Inferior parietal cortex (tissue), 1 donor: ENCODE data around the gene OR5AP2.
"Not testable (repeated sequence)": the region's sequence is repeated elsewhere in the genome, so short reads cannot be mapped to it uniquely, and the experiment has no call there.

Experiments used
- DNase-seq: peaks from one replicate; pipeline ENCODE4 v3.0.0-alpha.2; 2016; ENCODE audit errors: extremely low spot score

Gene OR5AP2

GRCh38 chr11:56642339-56642738, at the start of gene OR5AP2:
TSS of gene OR5AP2 (minus strand) at chr11:56642439. CDS start at chr11:56642439, 0 bp downstream.
- no peak for DNase-seq

- not testable (repeated sequence) for DNase-seq
Measured at GRCh38 chr11:56691179-56691578, 48.9 kb upstream of the OR5AP2 start.

GRCh38 chr11:56688554-56689100, 46.4 kb upstream of the OR5AP2 start:
- no peak for DNase-seq

- no peak for DNase-seq
Measured at GRCh38 chr11:56670984-56671383, 28.7 kb upstream of the OR5AP2 start.

- no peak for DNase-seq
Measured at GRCh38 chr11:56663386-56663785, 21.1 kb upstream of the OR5AP2 start, which contains the start of gene OR5AR1. TSS of gene OR5AR1 (plus strand) at chr11:56663686. CDS start at chr11:56663686, 0 bp downstream.

- no peak for DNase-seq
Measured at GRCh38 chr11:56659755-56660154, 17.5 kb upstream of the OR5AP2 start.

GRCh38 chr11:56637500-56637899, 4.7 kb downstream of the OR5AP2 start:
- DNase-seq: no peak

GRCh38 chr11:56636861-56637260, 5.4 kb downstream of the OR5AP2 start:
- DNase-seq: no peak

- DNase-seq: no peak
Measured at GRCh38 chr11:56632329-56632728, 9.9 kb downstream of the OR5AP2 start.

- no peak for DNase-seq
Measured at GRCh38 chr11:56625946-56626345, 16.3 kb downstream of the OR5AP2 start.

GRCh38 chr11:56624661-56625110, 17.6 kb downstream of the OR5AP2 start:
- DNase-seq: peak; percentile 65

- DNase-seq: no peak
Measured at GRCh38 chr11:56611174-56611573, 31.1 kb downstream of the OR5AP2 start.

- not testable (repeated sequence) for DNase-seq
Measured at GRCh38 chr11:56592088-56592717, 50.0 kb downstream of the OR5AP2 start.
